Aorta (tissue), 5 donors: ENCODE data around the gene PSMB7. TPM values are rescaled to one million over a fixed set of nuclear protein-coding genes. Genes with fewer than 3 reads are reported as not detected.

Experiments
- ATAC-seq: fragments of 200-7000 bp; cut with Tn5 transposase; one replicate; pipeline ENCODE4 v1.9.1; 2022; ENCODE audit warnings: moderate library complexity; ENCODE audit not compliant: low FRiP score
- DNase-seq, 2 donors: peaks; one replicate each; pipeline ENCODE4 v3.0.0-alpha.2; 2020
- H3K27ac ChIP-seq, 2 donors: one replicate each; pipeline ENCODE4 v1.5.1; 2013; ENCODE audit warnings: low read length in 2 of 2, mild to moderate bottlenecking in 2 of 2, moderate library complexity in 2 of 2, control low read depth in 1 of 2, inconsistent platforms in 1 of 2, low read depth in 1 of 2
- H3K27me3 ChIP-seq, 2 donors: one replicate each; pipeline ENCODE4 v1.6.1; 2013; ENCODE audit warnings: control low read depth in 1 of 2, low read length in 1 of 2, mild to moderate bottlenecking in 1 of 2, moderate library complexity in 1 of 2; ENCODE audit not compliant: insufficient read depth in 2 of 2, control insufficient read depth in 1 of 2
- H3K36me3 ChIP-seq, 2 donors: one replicate each; pipeline ENCODE4 v1.6.1; 2013; ENCODE audit warnings: control low read depth in 1 of 2, low read length in 1 of 2, mild to moderate bottlenecking in 1 of 2; ENCODE audit not compliant: insufficient read depth in 2 of 2, control insufficient read depth in 1 of 2
- H3K4me1 ChIP-seq, 2 donors: one replicate each; pipeline ENCODE4 v1.6.1; 2013; ENCODE audit warnings: low read length in 2 of 2, control low read depth in 1 of 2, mild to moderate bottlenecking in 1 of 2, moderate library complexity in 1 of 2; ENCODE audit not compliant: insufficient read depth in 2 of 2, control insufficient read depth in 1 of 2
- H3K4me3 ChIP-seq, 2 donors: one replicate each; pipeline ENCODE4 v1.5.1; 2013; ENCODE audit warnings: low read length in 2 of 2, control low read depth in 1 of 2, mild to moderate bottlenecking in 1 of 2
- H3K9me3 ChIP-seq: one replicate; pipeline ENCODE4 v1.6.1; 2013; ENCODE audit warnings: mild to moderate bottlenecking, low read length; ENCODE audit not compliant: control insufficient read depth
- WGBS, 2 donors: extraction: QIAGEN DNeasy Blood & Tissue Kit; methylation state at CpG; one replicate each; pipeline ENCODE4 v1.1.7; 2013; 5-methylcytosine and 5-hydroxymethylcytosine counted together
- intact Hi-C, 2 donors: fragments of 100-400 bp; cut with DNase I; formaldehyde crosslinking; loops; one replicate each; pipeline versions ENCODE4 v1.14.2 to v1.15.0; 2022
- polyA plus RNA-seq, 2 donors: library from polyadenylated mRNA; stranded (reverse); fragments of 200-250 nt; gene quantifications; one replicate each; pipeline ENCODE4 v1.2.3, GENCODE V29; 2013
- total RNA-seq, 2 donors: library from RNA; stranded (reverse); fragmentation: NEBNext Ultra II Directional; extraction: Animal tissue kit (Norgen Biotek cat#: 25700); gene quantifications; one replicate each; pipeline ENCODE4 v1.2.1, GENCODE V29; 2021
- donor health status: healthy with polysubstance abuse.
- donor health status: Bipolar disorder and iron deficiency.
- donor health status: DM: no; HTN: no; CAD: no.
- donor health status: DM: no; HTN: no; CAD: no.
- donor health status: DM: yes; HTN: yes; CAD: no.

PSMB7 gene
- total and polyA plus RNA-seq, 4 donors: 75.9 to 153 (median 90.1) TPM

- intact Hi-C loops: no loop called here
- no peak overlapping the region for H3K4me3 ChIP-seq
- no peaks in the 10 kb centered on the region for H3K9me3 ChIP-seq
- no peaks in the 10 kb centered on the region for H3K27me3 ChIP-seq
- H3K36me3 ChIP-seq: no peaks in the 10 kb centered on the region
- no peak for ATAC-seq
- no peak overlapping the region for H3K27ac ChIP-seq
- 70 to 75% methylated on average over 19 of the region's 19 CpGs for whole genome bisulfite sequencing, 2 donors
- H3K4me1 ChIP-seq: no peaks in the 10 kb centered on the region
- no peak for DNase-seq
These were observed 85.9 kb downstream of the PSMB7 start for GRCh38 chr9:124329206-124329792.

- intact Hi-C loops: no loop called here
- no peaks in the 10 kb centered on the region for H3K36me3 ChIP-seq
- no peak overlapping the region for H3K27ac ChIP-seq
These were observed 87.0 kb downstream of the PSMB7 start for GRCh38 chr9:124328285-124328684.

GRCh38 chr9:124327491-124327890 lies 87.8 kb downstream of the PSMB7 start:
- Histone ChIP-seq H3K27ac (no peak overlapping the region), H3K4me3 (no peak overlapping the region), H3K36me3 (no peaks in the 10 kb centered on the region), H3K9me3 (no peaks in the 10 kb centered on the region), H3K27me3 (no peaks in the 10 kb centered on the region), H3K4me1 (no peaks in the 10 kb centered on the region)
- intact Hi-C loops: no loop called here
- ATAC-seq (no peak), DNase-seq (no peak)
- WGBS, 2 donors: 72 to 79% methylated on average over 9 of the region's 9 CpGs

More at GRCh38 chr9:124328285-124328684, 87.0 kb downstream of the PSMB7 start:
- WGBS, 2 donors: 90 to 91% methylated on average over 12 of the region's 12 CpGs
- no peaks in the 10 kb centered on the region for H3K4me1 ChIP-seq
- H3K4me3 ChIP-seq: no peak overlapping the region
- no peaks in the 10 kb centered on the region for H3K9me3 ChIP-seq
- DNase-seq (no peak), ATAC-seq (no peak)
- H3K27me3 ChIP-seq: no peaks in the 10 kb centered on the region

GRCh38 chr9:124326378-124326777 lies 88.9 kb downstream of the PSMB7 start:
- Histone ChIP-seq H3K36me3 (no peaks in the 10 kb centered on the region), H3K4me3 (no peak overlapping the region), H3K27ac (no peak overlapping the region), H3K9me3 (no peaks in the 10 kb centered on the region), H3K4me1 (no peaks in the 10 kb centered on the region), H3K27me3 (no peaks in the 10 kb centered on the region)
- WGBS, 2 donors: 91 to 92% methylated on average over 21 of the region's 21 CpGs
- ATAC-seq: no peak
- no peak for DNase-seq
- intact Hi-C loops: no loop called here

- 85 to 86% methylated on average over 6 of the region's 6 CpGs for WGBS, 2 donors
- no peaks in the 10 kb centered on the region for H3K36me3 ChIP-seq
- intact Hi-C loops: no loop called here
- H3K27me3 ChIP-seq: no peaks in the 10 kb centered on the region
- no peaks in the 10 kb centered on the region for H3K4me1 ChIP-seq
- no peak for DNase-seq
- H3K4me3 ChIP-seq: no peak overlapping the region
- ATAC-seq: no peak
- no peak overlapping the region for H3K27ac ChIP-seq
- H3K9me3 ChIP-seq: no peaks in the 10 kb centered on the region
These were observed 89.4 kb downstream of the PSMB7 start for GRCh38 chr9:124325816-124326215.

GRCh38 chr9:124323904-124324303 lies 91.3 kb downstream of the PSMB7 start:
- no peaks in the 10 kb centered on the region for H3K27me3 ChIP-seq
- no peaks in the 10 kb centered on the region for H3K9me3 ChIP-seq
- no peak for ATAC-seq
- DNase-seq: no peak
- H3K36me3 ChIP-seq: no peaks in the 10 kb centered on the region
- no peak overlapping the region for H3K27ac ChIP-seq
- 89 to 93% methylated on average over 10 of the region's 10 CpGs for WGBS, 2 donors
- H3K4me3 ChIP-seq: no peak overlapping the region
- H3K4me1 ChIP-seq: no peaks in the 10 kb centered on the region
- intact Hi-C loops: no loop called here

- Histone ChIP-seq H3K27me3 (no peaks in the 10 kb centered on the region), H3K9me3 (no peaks in the 10 kb centered on the region), H3K36me3 (no peaks in the 10 kb centered on the region), H3K4me1 (no peaks in the 10 kb centered on the region), H3K4me3 (no peak overlapping the region), H3K27ac (no peak overlapping the region)
- intact Hi-C loops: no loop called here
- DNase-seq (no peak), ATAC-seq (no peak)
- 87 to 88% methylated on average over 18 of the region's 18 CpGs for WGBS, 2 donors
These were observed 92.4 kb downstream of the PSMB7 start for GRCh38 chr9:124322618-124323432.

- H3K9me3 ChIP-seq: no peaks in the 10 kb centered on the region
- H3K27me3 ChIP-seq: no peaks in the 10 kb centered on the region
- H3K4me1 ChIP-seq: no peaks in the 10 kb centered on the region
- H3K27ac ChIP-seq: no peak overlapping the region
- 66 to 79% methylated on average over 4 of the region's 4 CpGs for WGBS, 2 donors
- DNase-seq (no peak), ATAC-seq (no peak)
- H3K36me3 ChIP-seq: no peaks in the 10 kb centered on the region
- no peak overlapping the region for H3K4me3 ChIP-seq
- intact Hi-C loops: loop anchor here in 1 of 2 donors (2.0 kb wide), 1 partner anchor 195 kb away; no protein-coding TSS in a partner anchor
These were observed 93.3 kb downstream of the PSMB7 start for GRCh38 chr9:124321935-124322334.

- H3K27me3 ChIP-seq: no peaks in the 10 kb centered on the region
- no peak for ATAC-seq
- DNase-seq: no peak
- no peaks in the 10 kb centered on the region for H3K36me3 ChIP-seq
- H3K4me3 ChIP-seq: no peak overlapping the region
- intact Hi-C loops: loop anchor here in 1 of 2 donors (2.0 kb wide), 1 partner anchor 195 kb away; no protein-coding TSS in a partner anchor
- no peak overlapping the region for H3K27ac ChIP-seq
- no peaks in the 10 kb centered on the region for H3K9me3 ChIP-seq
- no peaks in the 10 kb centered on the region for H3K4me1 ChIP-seq
- WGBS, 2 donors: 90 to 91% methylated on average over 12 of the region's 12 CpGs
These were observed 93.8 kb downstream of the PSMB7 start for GRCh38 chr9:124321416-124321815.
